HG03103 (cell line): Measurements from ENCODE around the gene TBC1D1.
A peak's percentile ranks its signal among the peaks of the same experiment; 100 is the strongest.

Experiments used
- ATAC-seq: cut with Tn5 transposase; IDR thresholded peaks from one replicate; pipeline ENCODE4 v1.9.1; 2021; ENCODE audit warnings: low read depth; ENCODE audit not compliant: unreplicated experiment

The TBC1D1 gene

GRCh38 chr4:38157592-38157991, 266.7 kb downstream of the TBC1D1 start:
- ATAC-seq, result no peak

DNA sequence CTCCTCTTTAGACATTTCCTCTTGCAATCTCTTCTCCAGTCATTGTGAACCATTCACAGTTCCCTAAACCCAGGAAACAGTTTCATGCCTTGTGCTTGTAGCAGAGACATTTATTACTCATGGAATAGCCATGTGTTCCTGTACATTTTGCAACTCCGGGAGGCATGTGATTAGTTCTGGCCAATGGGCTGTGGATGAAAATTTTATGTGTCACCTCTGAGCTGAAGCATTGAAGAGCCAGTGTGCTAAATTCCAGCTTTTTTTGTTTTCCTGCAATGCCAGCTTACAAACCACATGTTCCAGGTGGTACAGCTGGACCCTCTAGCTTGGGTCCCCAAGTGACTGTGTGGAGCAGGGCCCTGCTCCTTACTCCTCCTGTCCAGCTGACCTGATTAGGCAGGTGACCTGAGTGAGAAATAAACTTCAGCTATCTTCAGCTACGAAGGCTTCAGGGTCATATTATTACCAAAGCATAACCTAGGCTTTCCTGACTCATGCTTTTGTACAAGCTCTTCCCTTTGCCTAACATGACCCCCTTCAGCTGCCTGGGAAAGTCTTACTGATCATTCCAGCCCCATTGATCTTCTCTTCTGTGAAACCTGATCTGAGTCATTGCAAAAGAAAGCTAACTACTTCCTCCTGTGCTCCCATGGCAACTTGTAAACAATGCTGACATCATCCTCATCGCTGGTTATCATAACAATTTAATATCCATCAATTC, 269.8 kb downstream of the TBC1D1 start:
- ATAC-seq, result peak; percentile 96

- no peak for ATAC-seq
These were observed 270.6 kb downstream of the TBC1D1 start for GRCh38 chr4:38161208-38162113.

- ATAC-seq, result no peak
These were observed 271.4 kb downstream of the TBC1D1 start for GRCh38 chr4:38162240-38162784.

GRCh38 chr4:38163216-38164006, 272.5 kb downstream of the TBC1D1 start:
- ATAC-seq, result no peak

DNA sequence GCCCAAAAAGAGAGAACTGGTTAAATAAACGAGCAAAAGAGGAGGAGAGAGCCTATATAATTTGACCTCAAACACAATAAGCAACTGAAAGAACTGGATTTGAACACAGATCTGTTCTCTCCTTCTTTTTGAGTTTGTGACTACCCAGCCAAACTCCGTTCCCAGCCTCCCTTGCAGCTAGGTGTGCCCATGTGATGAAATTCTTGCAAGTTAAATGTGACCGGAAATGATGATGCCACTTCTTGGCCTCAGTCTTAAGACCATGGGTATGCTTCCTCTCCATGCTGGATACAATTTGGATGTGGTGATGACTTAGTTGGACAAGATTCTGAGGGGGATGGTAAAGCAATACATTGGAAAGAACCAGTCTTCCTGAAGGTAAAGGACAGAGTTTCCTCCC, 273.5 kb downstream of the TBC1D1 start:
- no peak for ATAC-seq

DNA sequence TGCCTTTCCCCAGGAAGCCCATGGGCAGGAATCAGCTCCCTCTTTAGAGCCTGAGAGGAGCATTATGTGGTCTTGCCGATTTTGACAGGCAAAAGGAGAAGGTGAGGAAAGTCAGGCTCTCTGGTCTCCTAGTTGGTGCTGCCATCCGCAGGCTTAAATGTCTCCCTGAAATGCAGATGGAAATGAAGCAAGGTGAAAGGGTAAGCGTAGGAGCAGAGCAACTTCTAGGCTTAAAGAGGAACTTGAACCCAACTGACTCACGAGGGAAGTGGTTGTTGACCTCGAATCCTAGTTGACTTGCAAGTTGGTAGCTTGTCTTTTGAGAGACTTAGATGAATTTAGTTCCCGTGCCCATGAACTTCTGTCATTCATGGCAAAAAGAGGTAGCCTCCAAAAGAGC, 275.2 kb downstream of the TBC1D1 start:
- no peak for ATAC-seq

DNA sequence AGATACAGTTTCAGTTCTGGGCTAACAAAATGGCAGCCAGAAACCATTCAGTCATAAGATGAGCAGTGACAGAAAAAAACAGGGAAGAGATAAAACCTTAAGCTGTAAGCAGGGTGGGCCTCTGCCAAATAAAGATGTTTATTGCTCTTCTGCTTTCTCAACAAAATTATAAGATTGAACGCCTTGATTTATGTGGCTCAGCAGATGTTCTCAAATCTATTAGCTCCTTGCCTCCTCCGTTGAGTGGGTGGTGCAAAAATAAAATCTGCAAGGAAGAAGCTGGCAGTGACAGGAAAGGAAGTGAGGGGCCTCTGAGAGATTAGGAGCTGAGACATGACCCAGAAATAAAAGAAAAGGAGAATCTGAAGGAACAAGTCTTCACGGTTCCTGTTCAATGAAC, 275.9 kb downstream of the TBC1D1 start:
- no peak for ATAC-seq

DNA sequence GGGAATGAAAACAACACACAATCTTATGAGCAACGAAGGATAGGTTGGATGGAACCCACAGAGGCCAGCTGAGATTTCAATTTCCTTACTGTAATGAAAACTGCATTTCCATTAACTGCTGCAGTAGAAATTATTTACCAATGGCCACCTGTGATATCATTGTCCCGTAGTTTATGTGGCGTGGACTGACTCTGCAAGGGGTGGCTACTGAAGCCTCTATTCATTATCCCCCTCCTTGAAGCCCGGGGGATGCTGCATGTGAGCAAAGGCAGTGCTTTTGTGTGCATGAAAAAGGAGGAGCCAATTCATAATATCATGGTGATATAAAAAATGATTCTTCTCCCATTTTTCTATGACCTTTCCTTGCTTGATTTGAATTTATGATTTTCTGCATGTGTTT, 277.1 kb downstream of the TBC1D1 start:
- ATAC-seq, result no peak

DNA sequence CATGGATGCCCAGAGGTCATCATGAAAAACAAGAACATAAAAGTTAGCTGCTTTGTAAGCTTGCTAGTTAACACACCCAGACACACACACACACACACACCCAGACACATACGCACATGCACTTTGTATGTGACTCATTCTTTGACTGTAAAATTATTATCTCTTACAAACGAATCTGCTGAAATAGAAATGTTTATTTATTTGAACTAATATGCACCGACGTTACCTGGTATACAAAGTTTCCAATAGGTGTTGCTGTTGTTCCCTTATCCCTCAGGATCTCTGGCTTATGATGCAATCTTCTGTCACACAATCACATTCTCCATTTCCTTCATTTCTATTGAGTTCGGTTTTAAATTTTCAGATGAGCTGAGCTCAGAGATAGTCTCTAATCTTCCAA, 278.6 kb downstream of the TBC1D1 start:
- ATAC-seq, result no peak

DNA sequence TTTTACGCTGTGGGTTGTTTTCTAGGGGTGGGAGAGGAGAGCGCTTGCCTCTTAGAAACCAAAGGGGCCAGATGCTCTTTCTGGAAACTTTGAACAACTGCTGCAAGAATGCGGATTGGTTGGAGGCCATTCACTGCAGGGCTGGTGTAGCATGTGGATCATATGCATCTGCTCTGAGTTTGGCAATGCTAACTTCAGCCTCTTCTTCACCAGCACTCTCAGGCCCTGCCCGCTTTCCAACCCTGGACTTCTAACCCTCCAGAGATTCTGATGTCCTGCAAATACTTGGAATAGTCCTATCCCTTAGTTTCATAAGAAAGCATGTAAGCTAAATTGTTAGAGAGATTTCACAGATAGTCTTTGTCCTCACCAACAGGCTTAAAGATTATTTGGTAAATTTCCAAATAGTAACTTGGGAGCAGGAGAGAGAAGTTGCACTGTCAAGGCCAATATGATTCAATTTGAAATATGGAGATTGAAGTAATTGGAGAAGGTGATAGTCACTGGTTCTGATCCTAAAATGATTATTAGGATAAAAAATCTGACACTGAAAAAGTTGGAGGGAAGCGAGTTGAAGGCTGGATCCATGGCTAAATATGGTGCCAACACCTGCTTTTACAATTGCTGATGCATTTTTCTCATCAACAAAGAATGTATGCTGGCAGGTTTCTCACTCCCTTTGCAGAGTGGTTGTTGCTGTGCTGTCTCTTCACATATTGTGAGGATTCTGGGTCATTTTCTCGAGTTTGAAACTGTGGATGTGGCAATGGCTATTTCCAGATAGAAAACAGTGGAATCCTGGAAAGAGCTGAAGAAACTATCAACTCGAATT, 279.7 kb downstream of the TBC1D1 start:
- no peak for ATAC-seq

DNA sequence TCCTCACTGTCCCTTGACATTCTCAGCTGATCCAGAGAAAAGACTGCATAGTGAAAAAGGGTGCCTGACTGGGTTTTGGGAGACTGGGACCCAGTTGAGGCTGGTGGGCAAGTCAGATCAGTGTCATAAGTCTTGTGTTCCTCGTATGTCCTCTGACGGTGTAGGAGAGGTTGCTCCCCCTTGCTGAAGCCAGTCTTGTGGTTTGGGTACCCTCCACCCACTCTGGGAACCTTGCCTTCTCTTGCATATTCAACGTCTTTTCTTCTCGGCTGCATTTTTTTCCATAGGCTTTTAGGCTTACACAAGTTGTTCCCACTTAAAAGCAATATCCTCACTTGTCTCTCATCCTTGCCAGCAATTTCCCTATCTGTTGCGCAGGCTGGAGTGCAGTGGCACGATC, 281.2 kb downstream of the TBC1D1 start:
- no peak for ATAC-seq

GRCh38 chr4:38173935-38174518, 283.1 kb downstream of the TBC1D1 start:
- ATAC-seq, result no peak

DNA sequence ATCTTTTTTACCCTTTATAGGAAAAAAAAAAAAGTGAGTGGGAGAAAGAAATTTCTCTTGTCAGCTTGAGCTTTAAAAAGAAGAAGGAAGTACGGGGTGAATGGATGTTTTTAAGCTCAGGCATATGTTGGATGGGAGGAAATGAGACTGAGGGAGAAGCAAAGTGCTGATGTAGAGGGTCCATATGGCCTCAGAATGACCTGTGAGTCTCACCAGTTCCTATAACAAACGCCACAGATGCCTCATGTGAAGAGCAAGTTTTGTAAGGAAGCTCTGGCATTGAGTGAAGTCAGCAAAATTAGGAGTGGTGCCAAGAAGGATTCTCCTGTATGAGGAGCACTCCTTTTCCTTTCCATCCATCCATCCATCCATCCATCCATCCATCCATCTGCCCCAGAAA, 283.9 kb downstream of the TBC1D1 start:
- no peak for ATAC-seq

- ATAC-seq, result no peak
These were observed 285.3 kb downstream of the TBC1D1 start for GRCh38 chr4:38176165-38176564.

DNA sequence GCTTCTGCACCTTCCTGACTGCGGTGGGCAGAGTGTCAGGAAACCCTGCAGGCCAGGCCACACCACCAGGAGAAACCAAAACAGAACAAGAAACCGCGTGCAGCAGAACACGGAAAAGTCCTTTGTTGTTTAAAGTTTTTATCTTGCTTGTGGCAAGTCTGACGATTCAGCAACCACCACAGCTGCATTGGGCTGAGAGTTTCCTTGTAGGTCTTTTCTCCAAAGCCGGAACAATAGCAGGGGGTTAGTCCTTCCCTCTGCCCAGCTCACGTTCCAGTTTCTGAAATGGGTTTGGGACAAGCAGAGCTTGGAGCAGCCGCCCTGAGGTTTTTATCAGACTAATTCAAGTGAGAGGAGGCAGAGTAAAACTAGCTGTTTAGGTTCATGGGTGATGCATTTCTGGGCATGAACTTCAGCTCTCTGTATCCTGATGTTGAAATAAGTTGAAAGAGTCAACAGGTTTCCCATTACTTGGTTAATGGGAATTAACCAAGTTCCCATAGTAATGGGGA, 286.2 kb downstream of the TBC1D1 start:
- ATAC-seq, result no peak

- no peak for ATAC-seq
These were observed 286.9 kb downstream of the TBC1D1 start for GRCh38 chr4:38177641-38178391.

GRCh38 chr4:38178392-38178995, 287.6 kb downstream of the TBC1D1 start:
- ATAC-seq, result no peak
